Hepatic stellate cell (primary cell): ENCODE measurements around the gene HDLBP.
"Not testable (repeated sequence)": the region's sequence is repeated elsewhere in the genome, so short reads cannot be mapped to it uniquely, and the experiment has no call there.

Source experiments
- DNase-seq: peaks from one replicate; pipeline ENCODE4 v3.0.0; 2011; ENCODE audit warnings: low spot score

HDLBP gene

GRCh38 chr2:241213567-241213966, 101.9 kb downstream of the HDLBP start:
- no peak for DNase-seq

- no peak for DNase-seq
These were observed 102.4 kb downstream of the HDLBP start for GRCh38 chr2:241213041-241213440.

GRCh38 chr2:241211276-241211675, 104.2 kb downstream of the HDLBP start:
- no peak for DNase-seq

GRCh38 chr2:241209271-241209670, 106.2 kb downstream of the HDLBP start:
- no peak for DNase-seq

- DNase-seq: no peak
These were observed 107.4 kb downstream of the HDLBP start for GRCh38 chr2:241208058-241208457.

- no peak for DNase-seq
These were observed 107.8 kb downstream of the HDLBP start for GRCh38 chr2:241207641-241208040.

- DNase-seq: no peak
These were observed 108.3 kb downstream of the HDLBP start for GRCh38 chr2:241207151-241207550.

- no peak for DNase-seq
These were observed 110.4 kb downstream of the HDLBP start for GRCh38 chr2:241205086-241205485.

GRCh38 chr2:241204490-241204889, 111.0 kb downstream of the HDLBP start:
- DNase-seq: no peak

GRCh38 chr2:241204010-241204384, 111.5 kb downstream of the HDLBP start:
- DNase-seq: no peak

GRCh38 chr2:241203218-241204009, 112.1 kb downstream of the HDLBP start:
- DNase-seq: no peak

GRCh38 chr2:241202681-241203080, 112.8 kb downstream of the HDLBP start:
- no peak for DNase-seq

GRCh38 chr2:241202268-241202585, 113.2 kb downstream of the HDLBP start:
- no peak for DNase-seq

GRCh38 chr2:241201445-241202267, 113.8 kb downstream of the HDLBP start:
- no peak for DNase-seq

GRCh38 chr2:241200822-241201395, 114.6 kb downstream of the HDLBP start:
- DNase-seq: no peak

- DNase-seq: no peak
These were observed 115.3 kb downstream of the HDLBP start for GRCh38 chr2:241199897-241200821.

GRCh38 chr2:241199286-241199685, 116.2 kb downstream of the HDLBP start:
- no peak for DNase-seq

- DNase-seq: no peak
These were observed 116.8 kb downstream of the HDLBP start for GRCh38 chr2:241198381-241199279.

GRCh38 chr2:241197947-241198346, 117.5 kb downstream of the HDLBP start:
- DNase-seq: no peak

- not testable (repeated sequence) for DNase-seq
These were observed 118.2 kb downstream of the HDLBP start for GRCh38 chr2:241197246-241197645.
